Smooth muscle cell (in vitro differentiated cells): ENCODE data around the gene ZNF283. TPM values are rescaled to one million over a fixed set of nuclear protein-coding genes. Genes with fewer than 3 reads are reported as not detected.

Experiments used
- DNase-seq: peaks from one replicate; lab custom pipeline; 2025; ENCODE audit not compliant: unreplicated experiment; lab: John Stamatoyannopoulos, UW
- H2AFZ ChIP-seq: fragments of 200-600 bp; sonication (generic); 2 replicates; pipeline ENCODE4 v1.6.0; 2016; ENCODE audit warnings: antibody characterized with exemption, low read depth, mild to moderate bottlenecking
- H3F3A ChIP-seq: fragments of 200-600 bp; sonication (generic); 2 replicates; pipeline ENCODE4 v1.6.0; 2017; ENCODE audit warnings: antibody characterized with exemption, low read depth
- H3K27ac ChIP-seq: fragments of 200-600 bp; sonication (generic); 2 replicates; pipeline ENCODE4 v1.5.1; 2016; ENCODE audit warnings: low read depth, mild to moderate bottlenecking
- H3K27me3 ChIP-seq: fragments of 200-600 bp; sonication (generic); 2 replicates; pipeline ENCODE4 v1.6.1; 2016; ENCODE audit warnings: low read depth, mild to moderate bottlenecking
- H3K36me3 ChIP-seq: fragments of 200-600 bp; sonication (generic); 2 replicates; pipeline ENCODE4 v1.5.1; 2016; ENCODE audit warnings: low read depth
- H3K4me1 ChIP-seq: fragments of 200-600 bp; sonication (generic); 2 replicates; pipeline ENCODE4 v1.5.1; 2016; ENCODE audit warnings: low read depth
- H3K4me2 ChIP-seq: fragments of 200-600 bp; sonication (generic); 2 replicates; pipeline ENCODE4 v1.6.0; 2016; ENCODE audit warnings: mild to moderate bottlenecking
- H3K4me3 ChIP-seq: fragments of 200-600 bp; sonication (generic); 2 replicates; pipeline ENCODE4 v1.5.1; 2016; ENCODE audit warnings: mild to moderate bottlenecking
- H3K79me2 ChIP-seq: fragments of 200-600 bp; sonication (generic); 2 replicates; pipeline ENCODE4 v1.6.0; 2016; ENCODE audit warnings: low read depth, mild to moderate bottlenecking
- H3K9ac ChIP-seq: fragments of 200-600 bp; sonication (generic); 2 replicates; pipeline ENCODE4 v1.6.0; 2016; ENCODE audit warnings: low read depth
- H3K9me3 ChIP-seq: fragments of 200-600 bp; sonication (generic); replicated peaks from 2 replicates; pipeline ENCODE4 v1.5.1; 2016; ENCODE audit warnings: low read depth
- H4K20me1 ChIP-seq: fragments of 200-600 bp; sonication (generic); 2 replicates; pipeline ENCODE4 v1.6.0; 2016; ENCODE audit warnings: low read depth
- WGBS: methylation state at CpG from one replicate; pipeline ENCODE4 v1.1.7; 2016; ENCODE audit warnings: low lambda C conversion rate; 5-methylcytosine and 5-hydroxymethylcytosine counted together
- polyA plus RNA-seq: library from polyadenylated mRNA; unstranded; fragments of >200 nt; fragmentation: Nextera tagmentation; extraction: Ambion mirVana; gene quantifications from 2 replicates; pipeline ENCODE4 v1.2.1, GENCODE V29; 2016
- total RNA-seq: library from RNA; depleted of rRNA; stranded (reverse); fragments of >200 nt; gene quantifications from 2 replicates; pipeline ENCODE4 v1.2.3, GENCODE V29; 2014
- TF ChIP-seq, protein P1 (sequence below): fragments of 200-600 bp; sonication (generic); IDR thresholded peaks from 2 replicates; pipeline ENCODE4 v1.5.1; 2017; ENCODE audit warnings: borderline replicate concordance, mild to moderate bottlenecking, antibody characterized with exemption; ENCODE audit not compliant: insufficient read depth, poor library complexity, severe bottlenecking

ZNF283 gene
- total and polyA plus RNA-seq, 2 experiments from 2014 or later, result 1.5 to 4.1 TPM

DNA sequence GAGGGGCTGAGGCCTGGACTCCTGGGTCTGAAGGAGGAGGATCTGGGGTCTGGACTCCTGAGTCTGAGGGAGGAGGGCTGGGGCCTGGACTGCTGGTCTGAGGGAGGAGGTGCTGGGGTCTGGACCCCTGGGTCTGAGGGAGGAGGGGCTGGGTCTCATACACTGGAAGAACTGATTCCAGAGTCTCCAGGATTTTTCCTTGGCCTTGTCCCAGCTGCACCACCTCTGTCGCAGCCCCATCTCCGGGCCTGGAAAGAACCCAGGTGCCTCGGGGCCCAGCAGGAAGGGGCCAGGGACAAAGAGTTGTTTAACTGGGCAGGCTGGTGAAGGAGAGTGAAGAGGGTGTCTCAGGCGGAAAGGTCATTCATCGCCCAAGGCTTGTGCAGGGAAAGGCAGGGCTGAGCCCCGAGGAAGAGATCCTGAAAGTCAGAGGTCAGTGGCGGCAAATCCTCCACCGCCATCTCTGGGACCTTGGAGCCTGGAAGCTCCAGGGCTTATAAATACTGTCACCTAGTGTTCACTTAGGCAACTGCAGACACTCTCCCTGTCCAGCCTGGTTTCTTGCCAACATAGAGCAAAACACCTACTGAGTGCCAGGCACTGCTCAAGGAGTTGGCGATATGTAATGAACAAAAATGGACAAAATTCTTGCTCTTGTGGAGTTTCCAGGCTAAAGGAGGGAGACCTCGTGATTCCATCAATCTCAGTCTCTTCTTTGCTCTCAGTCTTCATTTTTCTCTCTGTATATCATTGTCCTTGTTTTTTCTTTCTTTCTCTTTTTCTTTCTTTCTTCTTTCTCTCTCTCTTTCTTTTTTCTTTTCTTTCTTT lies 41.9 kb upstream of the ZNF283 start:
- WGBS, result 24% methylated on average over 10 of the region's 10 CpGs
- Histone ChIP-seq H4K20me1 (no peaks in the 10 kb centered on the region), H3K27me3 (no peaks in the 10 kb centered on the region), H3K27ac (peak overlapping the region; percentile 70), H3K4me3 (no peak overlapping the region), H3K9me3 (no peaks in the 10 kb centered on the region), H3K9ac (no peak overlapping the region), H3F3A (no peaks in the 10 kb centered on the region), H2AFZ (no peak overlapping the region), H3K79me2 (no peaks in the 10 kb centered on the region), H3K4me1 (peaks cover 4% of the 10 kb centered on the region), H3K36me3 (no peaks in the 10 kb centered on the region), H3K4me2 (peak overlapping the region; percentile 69)
- TF ChIP-seq, protein P1, sequence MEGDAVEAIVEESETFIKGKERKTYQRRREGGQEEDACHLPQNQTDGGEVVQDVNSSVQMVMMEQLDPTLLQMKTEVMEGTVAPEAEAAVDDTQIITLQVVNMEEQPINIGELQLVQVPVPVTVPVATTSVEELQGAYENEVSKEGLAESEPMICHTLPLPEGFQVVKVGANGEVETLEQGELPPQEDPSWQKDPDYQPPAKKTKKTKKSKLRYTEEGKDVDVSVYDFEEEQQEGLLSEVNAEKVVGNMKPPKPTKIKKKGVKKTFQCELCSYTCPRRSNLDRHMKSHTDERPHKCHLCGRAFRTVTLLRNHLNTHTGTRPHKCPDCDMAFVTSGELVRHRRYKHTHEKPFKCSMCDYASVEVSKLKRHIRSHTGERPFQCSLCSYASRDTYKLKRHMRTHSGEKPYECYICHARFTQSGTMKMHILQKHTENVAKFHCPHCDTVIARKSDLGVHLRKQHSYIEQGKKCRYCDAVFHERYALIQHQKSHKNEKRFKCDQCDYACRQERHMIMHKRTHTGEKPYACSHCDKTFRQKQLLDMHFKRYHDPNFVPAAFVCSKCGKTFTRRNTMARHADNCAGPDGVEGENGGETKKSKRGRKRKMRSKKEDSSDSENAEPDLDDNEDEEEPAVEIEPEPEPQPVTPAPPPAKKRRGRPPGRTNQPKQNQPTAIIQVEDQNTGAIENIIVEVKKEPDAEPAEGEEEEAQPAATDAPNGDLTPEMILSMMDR, result peak; percentile 97
- peak; percentile 4 for DNase-seq

DNA sequence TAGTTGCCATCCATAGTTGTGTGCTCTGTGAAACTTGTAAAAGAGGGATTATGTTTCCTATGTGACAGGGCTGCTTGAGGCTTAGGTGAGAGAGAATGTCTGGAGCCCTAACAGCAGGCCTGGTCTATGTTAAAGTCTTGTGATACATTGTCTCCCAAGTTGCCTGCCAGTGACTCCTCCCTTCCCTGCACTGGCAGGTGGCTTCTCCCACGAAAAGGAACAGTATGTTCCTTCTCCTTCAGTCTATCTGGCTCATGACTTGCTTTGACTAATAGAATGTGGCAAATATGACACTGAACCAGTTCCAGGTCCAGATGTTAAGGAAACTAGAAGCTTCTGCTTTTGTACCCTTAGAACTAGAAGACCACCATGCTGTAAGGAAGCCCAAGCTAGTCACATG lies 40.5 kb upstream of the ZNF283 start:
- no peaks in the 10 kb centered on the region for H3K36me3 ChIP-seq
- no peaks in the 10 kb centered on the region for H3K9me3 ChIP-seq
- TF ChIP-seq, protein P1, result no peak
- no peak overlapping the region for H2AFZ ChIP-seq
- no peaks in the 10 kb centered on the region for H3K27me3 ChIP-seq
- no peak overlapping the region for H3K4me3 ChIP-seq
- no peak for DNase-seq
- H4K20me1 ChIP-seq, result no peaks in the 10 kb centered on the region
- H3K27ac ChIP-seq, result no peak overlapping the region
- no peak overlapping the region for H3K9ac ChIP-seq
- peaks cover 4% of the 10 kb centered on the region for H3K4me1 ChIP-seq
- H3F3A ChIP-seq, result no peaks in the 10 kb centered on the region
- 37% methylated on average over 1 of the region's 1 CpG for WGBS
- H3K79me2 ChIP-seq, result no peaks in the 10 kb centered on the region
- no peak overlapping the region for H3K4me2 ChIP-seq

DNA sequence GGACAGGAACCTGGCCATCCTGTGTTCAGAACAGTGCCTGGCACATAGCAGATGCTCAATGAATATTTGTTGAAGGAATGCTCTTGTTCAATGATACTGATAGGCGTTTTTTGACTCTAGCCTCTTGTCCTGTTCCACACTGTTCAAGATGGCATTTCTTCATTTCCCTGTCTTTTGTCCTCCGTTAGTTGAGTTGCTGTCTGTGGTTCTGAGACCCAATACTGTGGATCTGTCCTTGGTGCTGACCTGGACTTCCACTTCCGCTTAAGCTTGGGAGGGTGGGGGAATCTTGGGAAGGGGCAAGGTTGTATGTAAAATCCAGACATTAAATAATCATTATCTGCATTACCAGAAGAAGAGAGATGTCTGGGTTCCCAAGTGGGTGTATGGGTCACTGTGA lies 38.1 kb upstream of the ZNF283 start:
- WGBS, result 16% methylated on average over 3 of the region's 3 CpGs
- TF ChIP-seq, protein P1, result no peak
- Histone ChIP-seq H3K36me3 (no peaks in the 10 kb centered on the region), H3K9ac (no peak overlapping the region), H4K20me1 (no peaks in the 10 kb centered on the region), H3K79me2 (no peaks in the 10 kb centered on the region), H3K27me3 (peaks cover 5% of the 10 kb centered on the region), H2AFZ (no peak overlapping the region), H3K4me3 (no peak overlapping the region), H3K4me1 (peaks cover 4% of the 10 kb centered on the region), H3K4me2 (no peak overlapping the region), H3K9me3 (no peaks in the 10 kb centered on the region), H3F3A (no peaks in the 10 kb centered on the region), H3K27ac (no peak overlapping the region)
- no peak for DNase-seq

DNA sequence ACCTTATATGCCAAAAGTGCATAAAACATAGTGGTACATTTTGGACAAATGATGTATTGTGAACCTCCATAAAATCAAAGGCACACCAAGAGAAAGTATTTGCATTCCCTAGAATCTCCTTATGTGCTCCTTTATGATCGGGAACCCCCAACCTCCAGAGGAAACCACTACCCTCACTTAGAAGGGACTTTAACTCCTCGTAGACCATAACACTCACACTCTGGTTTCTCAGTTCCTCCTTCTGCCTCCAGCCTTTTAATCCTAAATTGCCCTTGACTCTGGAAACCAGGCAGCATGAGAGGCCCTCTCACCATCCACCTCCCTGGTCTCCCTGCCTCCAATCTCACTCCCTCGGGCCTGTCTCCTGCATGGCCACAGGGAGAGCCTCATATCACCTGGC lies 36.5 kb upstream of the ZNF283 start:
- Histone ChIP-seq H3K4me2 (no peak overlapping the region), H4K20me1 (no peaks in the 10 kb centered on the region), H3K27me3 (peaks cover 10% of the 10 kb centered on the region), H3K36me3 (no peaks in the 10 kb centered on the region), H2AFZ (no peak overlapping the region), H3K9ac (no peak overlapping the region), H3K9me3 (no peaks in the 10 kb centered on the region), H3K4me3 (no peak overlapping the region), H3K27ac (no peak overlapping the region), H3K79me2 (no peaks in the 10 kb centered on the region), H3K4me1 (no peaks in the 10 kb centered on the region), H3F3A (no peaks in the 10 kb centered on the region)
- TF ChIP-seq, protein P1, result no peak
- no peak for DNase-seq
- WGBS, result 72% methylated on average over 3 of the region's 3 CpGs
